ENCODE results near the gene S100A16.
A peak's percentile ranks its signal among the peaks of the same experiment; 100 is the strongest.

S100A16 gene

DNA sequence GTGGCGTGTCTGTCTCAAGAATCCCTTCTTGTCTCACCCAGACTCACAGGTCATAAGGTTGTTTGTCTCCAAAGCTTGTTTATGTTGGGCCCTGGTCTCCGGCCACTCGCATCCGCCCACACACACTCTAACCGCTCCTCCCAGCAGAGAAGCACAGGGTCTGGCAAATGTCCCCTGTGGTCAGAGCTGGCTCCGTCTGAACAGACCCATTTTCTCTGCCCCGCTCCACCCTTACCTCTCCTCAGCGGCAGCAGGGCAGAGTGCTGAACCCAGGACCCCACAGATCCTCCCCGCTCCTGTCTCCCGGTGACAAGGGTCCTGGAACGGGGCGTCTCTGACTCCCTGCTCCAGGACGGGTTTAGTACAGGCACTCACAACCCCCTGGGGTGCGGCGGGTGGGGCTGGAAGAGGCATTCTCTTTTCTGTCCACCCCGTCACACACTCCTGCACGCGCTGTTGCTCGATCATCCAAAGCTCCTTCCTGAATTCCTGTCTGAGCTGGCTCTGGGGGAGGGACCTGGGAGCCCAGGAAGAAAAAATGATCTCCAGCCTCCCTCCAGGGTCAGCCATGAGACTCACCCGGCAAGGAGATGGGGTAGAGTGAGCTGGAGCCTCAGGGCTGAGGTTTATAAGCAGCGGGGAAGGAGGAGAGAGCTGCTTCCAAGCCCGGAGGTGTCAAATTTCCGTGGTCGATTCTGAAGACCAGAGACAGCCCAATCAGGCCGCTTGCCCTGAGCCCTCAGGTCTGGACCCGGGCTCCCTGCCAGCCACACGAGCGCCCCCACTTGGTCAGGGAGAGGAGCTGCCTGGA is 14.2 kb upstream of the S100A16 start, which contains the start of gene S100A13:
S100A13 (minus strand) TSS at position 602 of the 811 bp plus-strand sequence. CDS start 1,033 bp downstream, outside the sequence.
- TF ChIP-seq, protein P1, sequence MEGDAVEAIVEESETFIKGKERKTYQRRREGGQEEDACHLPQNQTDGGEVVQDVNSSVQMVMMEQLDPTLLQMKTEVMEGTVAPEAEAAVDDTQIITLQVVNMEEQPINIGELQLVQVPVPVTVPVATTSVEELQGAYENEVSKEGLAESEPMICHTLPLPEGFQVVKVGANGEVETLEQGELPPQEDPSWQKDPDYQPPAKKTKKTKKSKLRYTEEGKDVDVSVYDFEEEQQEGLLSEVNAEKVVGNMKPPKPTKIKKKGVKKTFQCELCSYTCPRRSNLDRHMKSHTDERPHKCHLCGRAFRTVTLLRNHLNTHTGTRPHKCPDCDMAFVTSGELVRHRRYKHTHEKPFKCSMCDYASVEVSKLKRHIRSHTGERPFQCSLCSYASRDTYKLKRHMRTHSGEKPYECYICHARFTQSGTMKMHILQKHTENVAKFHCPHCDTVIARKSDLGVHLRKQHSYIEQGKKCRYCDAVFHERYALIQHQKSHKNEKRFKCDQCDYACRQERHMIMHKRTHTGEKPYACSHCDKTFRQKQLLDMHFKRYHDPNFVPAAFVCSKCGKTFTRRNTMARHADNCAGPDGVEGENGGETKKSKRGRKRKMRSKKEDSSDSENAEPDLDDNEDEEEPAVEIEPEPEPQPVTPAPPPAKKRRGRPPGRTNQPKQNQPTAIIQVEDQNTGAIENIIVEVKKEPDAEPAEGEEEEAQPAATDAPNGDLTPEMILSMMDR (IDR thresholded peaks at IDR 0.05; ENCODE audit: low read depth, low read length): peak; percentile 79
- peak; percentile 96 for DNase-seq (ENCODE audit: low read depth, low spot score)
- peak within 1 kb of the TSS; percentile 74 for H3K4me3 ChIP-seq (ENCODE audit: low read depth, low read length)
- in situ Hi-C loops (cut with HindIII; ENCODE audit: low sequenced_read_pairs): no loop called here

DNA sequence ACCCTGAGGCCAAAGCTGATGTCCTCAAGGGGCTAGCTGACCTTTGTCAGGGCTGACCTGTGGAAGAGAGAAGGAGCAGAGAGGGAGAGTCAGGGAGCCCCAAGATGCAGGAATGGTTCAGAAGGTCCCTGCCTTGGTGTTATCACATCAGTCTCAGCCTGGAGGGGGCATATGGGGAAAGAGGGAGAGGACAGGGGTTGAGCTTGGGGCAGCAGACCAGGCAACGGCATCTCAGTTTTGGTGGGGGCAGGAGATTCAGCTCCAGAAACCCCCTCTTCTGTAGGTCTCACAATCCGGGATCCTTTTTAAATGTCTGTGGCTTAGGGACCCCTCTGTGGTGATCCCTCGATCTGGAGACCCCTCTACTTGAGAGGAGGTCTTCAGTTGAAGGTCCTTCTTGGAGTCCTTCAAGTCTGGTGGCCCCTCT is 13.6 kb upstream of the S100A16 start:
- DNase-seq (ENCODE audit: low read depth, low spot score): no peak
- TF ChIP-seq, protein P1 (IDR thresholded peaks at IDR 0.05; ENCODE audit: low read depth, low read length): no peak
- in situ Hi-C loops (cut with HindIII; ENCODE audit: low sequenced_read_pairs): no loop called here
- H3K4me3 ChIP-seq (ENCODE audit: low read depth, low read length): peak overlapping the region; percentile 74

DNA sequence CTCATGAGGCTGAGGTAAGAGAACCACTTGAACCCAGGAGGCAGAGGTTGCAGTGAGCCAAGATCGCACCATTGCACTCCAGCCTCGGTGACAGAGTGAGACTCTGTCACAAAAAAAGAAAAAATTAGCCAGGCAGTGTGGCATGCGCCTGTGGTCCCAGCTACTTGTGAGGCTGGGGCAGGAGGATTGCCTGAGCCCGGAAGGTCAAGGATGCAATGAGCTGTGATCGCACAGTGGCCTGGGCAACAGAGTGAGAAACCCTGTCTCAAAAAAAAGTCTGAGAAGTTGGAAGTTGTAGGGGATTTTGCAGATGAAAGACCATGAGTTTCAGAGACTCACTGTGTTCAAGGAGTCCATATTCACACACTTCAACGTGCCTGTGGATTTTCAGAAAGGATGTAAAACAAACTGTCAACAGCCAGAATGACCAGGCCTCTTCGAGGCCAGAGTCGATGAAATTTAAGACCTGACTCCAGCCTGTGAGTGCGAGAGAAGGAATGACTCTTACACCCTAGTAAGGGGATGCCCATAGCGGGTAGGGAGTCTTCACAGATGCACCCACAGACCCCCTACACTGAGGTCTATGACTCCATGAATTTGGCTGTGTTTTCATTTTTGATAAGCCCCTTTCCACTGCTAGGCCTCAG is 12.2 kb upstream of the S100A16 start:
- TF ChIP-seq, protein P1 (IDR thresholded peaks at IDR 0.05; ENCODE audit: low read depth, low read length): no peak
- no peak for DNase-seq (ENCODE audit: low read depth, low spot score)
- H3K4me3 ChIP-seq (ENCODE audit: low read depth, low read length): no peak overlapping the region
- in situ Hi-C loops (cut with HindIII; ENCODE audit: low sequenced_read_pairs): no loop called here

DNA sequence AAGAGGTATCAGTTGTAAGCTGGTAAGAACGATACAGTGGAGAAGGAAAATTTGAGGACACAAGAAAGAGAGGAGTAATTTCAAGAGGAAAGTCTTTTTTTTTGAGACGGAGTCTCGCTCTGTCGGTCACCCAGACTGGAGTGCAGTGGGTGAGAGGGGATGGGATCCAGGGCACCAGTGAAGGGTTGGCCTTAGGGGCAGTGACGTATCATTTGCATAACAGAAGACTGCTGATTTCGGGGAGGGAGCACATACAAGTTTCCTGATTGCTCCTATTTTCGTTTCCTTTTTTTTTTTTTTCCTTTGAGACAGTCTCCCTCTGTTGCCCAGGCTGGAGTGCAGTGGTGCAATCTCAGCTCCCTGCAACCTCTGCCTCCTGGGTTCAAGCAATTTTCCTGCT is 10.2 kb upstream of the S100A16 start:
- in situ Hi-C loops (cut with HindIII; ENCODE audit: low sequenced_read_pairs): no loop called here
- H3K4me3 ChIP-seq (ENCODE audit: low read depth, low read length): no peak overlapping the region
- no peak for DNase-seq (ENCODE audit: low read depth, low spot score)
- TF ChIP-seq, protein P1 (IDR thresholded peaks at IDR 0.05; ENCODE audit: low read depth, low read length): no peak

DNA sequence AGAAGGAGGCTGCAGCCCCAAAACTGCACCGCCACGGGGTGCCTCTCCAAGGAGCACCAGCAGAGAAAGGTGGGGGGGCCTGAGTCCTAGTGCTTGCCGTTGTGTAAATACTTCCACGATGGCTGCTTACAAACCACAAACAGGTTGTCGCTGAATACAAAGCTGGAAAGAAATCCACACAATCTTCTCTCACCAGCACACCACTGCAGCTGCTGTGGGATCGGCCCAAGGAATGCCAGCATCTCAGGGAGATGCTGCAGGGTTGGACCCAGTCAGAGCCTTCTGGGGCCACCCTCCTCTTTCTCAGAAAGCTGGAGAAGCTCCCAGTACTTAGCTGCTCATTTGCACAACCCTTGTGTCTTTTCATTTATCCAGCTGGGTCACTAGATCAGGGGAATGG is 6.2 kb upstream of the S100A16 start:
- no peak overlapping the region for H3K4me3 ChIP-seq (ENCODE audit: low read depth, low read length)
- no peak for DNase-seq (ENCODE audit: low read depth, low spot score)
- in situ Hi-C loops (cut with HindIII; ENCODE audit: low sequenced_read_pairs): no loop called here
- TF ChIP-seq, protein P1 (IDR thresholded peaks at IDR 0.05; ENCODE audit: low read depth, low read length): no peak

DNA sequence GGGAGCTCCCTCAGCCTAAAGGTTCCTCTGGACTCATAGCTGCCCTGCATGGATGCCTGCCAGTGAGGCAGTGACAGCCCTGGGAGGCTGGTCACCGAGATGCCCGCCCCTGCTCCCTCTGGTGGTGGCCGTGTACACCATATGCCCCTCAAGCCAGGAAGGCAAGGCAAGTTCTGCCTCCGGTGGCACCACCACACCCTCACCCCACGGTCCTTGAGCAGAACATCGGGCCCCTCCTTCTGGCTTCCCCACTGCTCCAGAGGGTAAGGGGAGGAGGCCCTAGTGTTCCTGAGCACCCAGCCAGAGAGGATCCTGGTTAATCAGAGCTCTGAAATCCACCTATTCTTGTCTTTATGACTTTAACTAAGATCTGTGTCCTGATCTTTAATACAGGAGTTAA is 4.7 kb upstream of the S100A16 start:
- peak; percentile 61 for DNase-seq (ENCODE audit: low read depth, low spot score)
- H3K4me3 ChIP-seq (ENCODE audit: low read depth, low read length): no peak overlapping the region
- in situ Hi-C loops (cut with HindIII; ENCODE audit: low sequenced_read_pairs): no loop called here
- TF ChIP-seq, protein P1 (IDR thresholded peaks at IDR 0.05; ENCODE audit: low read depth, low read length): peak; percentile 89

Data from astrocyte of the spinal cord (primary cell).